Fibroblast of peridontal ligament (primary cell): ENCODE measurements around the gene FADS2.

Source experiments
- DNase-seq: peaks from one replicate; pipeline ENCODE4 v3.0.0-alpha.2; 2010; ENCODE audit errors: extremely low read depth

FADS2 gene

GRCh38 chr11:61795876-61796526 lies 32.1 kb upstream of the FADS2 start:
- no peak for DNase-seq

GRCh38 chr11:61797263-61797944 lies 30.7 kb upstream of the FADS2 start:
- peak; percentile 93 for DNase-seq

GRCh38 chr11:61799665-61800284 lies 28.3 kb upstream of the FADS2 start:
- DNase-seq = no peak

- no peak for DNase-seq
These were observed 27.5 kb upstream of the FADS2 start for GRCh38 chr11:61800331-61801281.

GRCh38 chr11:61802605-61803004 lies 25.5 kb upstream of the FADS2 start:
- DNase-seq = no peak

- DNase-seq = peak; percentile 43
These were observed 24.0 kb upstream of the FADS2 start for GRCh38 chr11:61803889-61804647.

GRCh38 chr11:61805146-61805545 lies 23.0 kb upstream of the FADS2 start:
- DNase-seq = no peak

- DNase-seq = no peak
These were observed 21.3 kb upstream of the FADS2 start for GRCh38 chr11:61806785-61807184.

- DNase-seq = no peak
These were observed 17.4 kb upstream of the FADS2 start for GRCh38 chr11:61810671-61811175.

GRCh38 chr11:61811831-61812230 lies 16.3 kb upstream of the FADS2 start:
- DNase-seq = no peak

GRCh38 chr11:61812736-61813411 lies 15.2 kb upstream of the FADS2 start:
- DNase-seq = no peak

- peak; percentile 14 for DNase-seq
These were observed 13.7 kb upstream of the FADS2 start for GRCh38 chr11:61814247-61814957.

- peak; percentile 93 for DNase-seq
These were observed 12.9 kb upstream of the FADS2 start for GRCh38 chr11:61814958-61815789.

GRCh38 chr11:61815790-61816735 lies 12.0 kb upstream of the FADS2 start:
- DNase-seq = peak; percentile 32

GRCh38 chr11:61816736-61817455 lies 11.2 kb upstream of the FADS2 start, which contains the start of gene FADS1:
TSS of gene FADS1 (minus strand) at chr11:61817003. CDS start at chr11:61816929, 74 bp downstream.
- DNase-seq = peak; percentile 91

GRCh38 chr11:61817471-61818202 lies 10.5 kb upstream of the FADS2 start:
- no peak for DNase-seq
